ENCODE data around the gene EFCAB7.

DNA sequence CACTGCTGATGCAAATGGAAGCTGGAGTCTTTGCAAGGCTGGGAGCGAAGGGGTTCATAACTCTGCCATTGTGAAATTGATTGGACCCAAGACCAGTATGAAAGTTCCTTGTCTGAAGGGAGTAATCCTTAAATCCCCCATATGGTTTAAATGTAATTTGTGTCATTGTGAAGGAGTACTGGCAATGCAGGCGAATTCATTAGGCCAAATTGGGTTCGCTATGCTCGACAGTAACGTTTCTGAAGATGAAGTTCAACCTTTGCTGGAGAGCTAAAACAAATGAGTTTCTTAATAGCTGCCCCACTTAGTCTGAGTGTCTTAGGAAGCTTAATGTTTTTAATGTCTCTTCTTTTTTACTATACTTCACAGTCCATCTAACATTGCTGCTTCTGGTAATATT lies 97.3 kb downstream of the EFCAB7 start:
- TF ChIP-seq CTCF (IDR thresholded peaks at IDR 0.05; ENCODE audit: borderline replicate concordance, extremely low read depth, low read length, poor library complexity, severe bottlenecking) (no peak), EZH2 (IDR thresholded peaks at IDR 0.05; ENCODE audit: borderline replicate concordance, low read depth, low read length, severe bottlenecking) (no peak)

All from DND-41 (cell line).